ENCODE measurements around the gene HOXB5.

The HOXB5 gene

GRCh38 chr17:48589060-48589830 is 4.3 kb downstream of the HOXB5 start:
- DNase-seq = no peak

GRCh38 chr17:48588528-48588927 is 5.1 kb downstream of the HOXB5 start:
- no peak for DNase-seq

GRCh38 chr17:48588074-48588415 is 5.5 kb downstream of the HOXB5 start:
- no peak for DNase-seq

GRCh38 chr17:48587276-48588073 is 6.1 kb downstream of the HOXB5 start:
- peak; percentile 84 for DNase-seq

GRCh38 chr17:48586355-48587258 is 7.0 kb downstream of the HOXB5 start:
- no peak for DNase-seq

- no peak for DNase-seq
Measured at GRCh38 chr17:48584223-48584741, 9.3 kb downstream of the HOXB5 start.

- DNase-seq = no peak
Measured at GRCh38 chr17:48583708-48584222, 9.8 kb downstream of the HOXB5 start.

GRCh38 chr17:48582750-48583069 is 10.9 kb downstream of the HOXB5 start:
- no peak for DNase-seq

- no peak for DNase-seq
Measured at GRCh38 chr17:48579760-48580554, 13.6 kb downstream of the HOXB5 start.

GRCh38 chr17:48579471-48579759 is 14.2 kb downstream of the HOXB5 start:
- DNase-seq = no peak

GRCh38 chr17:48578616-48579470 is 14.7 kb downstream of the HOXB5 start:
- no peak for DNase-seq

GRCh38 chr17:48577946-48578615 is 15.5 kb downstream of the HOXB5 start, which contains the start of gene HOXB4:
Gene HOXB4, minus strand, starts transcription at chr17:48578350. Its CDS starts 31 bp downstream, at chr17:48578319.
- DNase-seq = no peak

GRCh38 chr17:48577330-48577945 is 16.1 kb downstream of the HOXB5 start:
- DNase-seq = no peak

GRCh38 chr17:48576479-48577309 is 16.9 kb downstream of the HOXB5 start:
- DNase-seq = no peak

- no peak for DNase-seq
Measured at GRCh38 chr17:48575673-48576478, 17.7 kb downstream of the HOXB5 start.

- peak; percentile 95 for DNase-seq
Measured at GRCh38 chr17:48575066-48575582, 18.5 kb downstream of the HOXB5 start.

- DNase-seq = no peak
Measured at GRCh38 chr17:48574505-48575065, 19.0 kb downstream of the HOXB5 start.
